HEK293 (cell line): ENCODE data around the gene SUPT3H.

Source experiments
- CTCF ChIA-PET: fragments of 350-600 bp; formaldehyde crosslinking; extraction: SDS; loops from one replicate; lab custom pipeline; 2021; ENCODE audit warnings: antibody characterized with exemption; lab: Yijun Ruan, JAX
- POLR2A ChIA-PET: fragments of 300-600 bp; formaldehyde crosslinking; extraction: SDS; loops from one replicate; lab custom pipeline; 2020; ENCODE audit warnings: antibody characterized with exemption, inconsistent platforms; lab: Yijun Ruan, JAX
- H3K27ac ChIP-seq: fragments of 200-500 bp; sonication (Bioruptor generic); 2 replicates; pipeline ENCODE4 v1.5.1; 2014; ENCODE audit warnings: low read depth, low read length, control low read depth, inconsistent platforms; ENCODE audit errors: extremely low read depth
- H3K36me3 ChIP-seq, 2 experiments: fragments of 200-500 bp in 1 of 2; sonication (Bioruptor generic) in 1 of 2; 1 replicate in 1 of 2; 2 replicates in 1 of 2; pipeline ENCODE4 v1.5.1; 2014 to 2017; ENCODE audit warnings: inconsistent platforms in 2 of 2, low read length in 2 of 2; ENCODE audit not compliant: control insufficient read depth in 2 of 2, insufficient read depth in 1 of 2
- H3K4me1 ChIP-seq: fragments of 200-500 bp; sonication (Bioruptor generic); 2 replicates; pipeline ENCODE4 v1.5.1; 2014; ENCODE audit warnings: mild to moderate bottlenecking, low read length, inconsistent platforms; ENCODE audit not compliant: control insufficient read depth, insufficient read depth
- H3K4me3 ChIP-seq: 2 replicates; pipeline ENCODE4 v1.5.1; 2011; ENCODE audit warnings: low read depth, mild to moderate bottlenecking, control low read depth, low read length, moderate library complexity
- H3K9me3 ChIP-seq: fragments of 200-500 bp; sonication (Bioruptor generic); 2 replicates; pipeline ENCODE4 v1.5.1; 2014; ENCODE audit warnings: low read depth, low read length, inconsistent platforms; ENCODE audit not compliant: control insufficient read depth, insufficient read depth
- EGR2 ChIP-seq: fragments of 450-650 bp; formaldehyde crosslinking; IDR thresholded peaks from 2 replicates; pipeline ENCODE4 v1.5.1; 2016; ENCODE audit warnings: low read depth, missing biosample characterization, missing genetic modification characterization
- GLI2 ChIP-seq: fragments of 450-650 bp; formaldehyde crosslinking; IDR thresholded peaks from 2 replicates; pipeline ENCODE4; 2017; ENCODE audit warnings: missing biosample characterization, missing genetic modification characterization, low read depth, borderline replicate concordance
- GLIS2 ChIP-seq: fragments of 450-650 bp; formaldehyde crosslinking; IDR thresholded peaks from 2 replicates; pipeline ENCODE4 v1.5.1; 2016; ENCODE audit warnings: missing biosample characterization, missing genetic modification characterization
- OSR2 ChIP-seq: fragments of 450-650 bp; formaldehyde crosslinking; IDR thresholded peaks from 2 replicates; pipeline ENCODE4 v1.5.1; 2016; ENCODE audit warnings: missing biosample characterization, missing genetic modification characterization
- SCRT2 ChIP-seq: fragments of 450-650 bp; formaldehyde crosslinking; IDR thresholded peaks from 2 replicates; pipeline ENCODE4 v1.5.1; 2016; ENCODE audit warnings: missing biosample characterization, missing genetic modification characterization
- ZBTB21 ChIP-seq: fragments of 450-650 bp; formaldehyde crosslinking; IDR thresholded peaks from 2 replicates; pipeline ENCODE4 v1.5.1; 2017; ENCODE audit warnings: missing biosample characterization, missing genetic modification characterization
- ZBTB44 ChIP-seq: fragments of 450-650 bp; IDR thresholded peaks from 2 replicates; pipeline ENCODE4 v1.5.1; 2018; ENCODE audit warnings: missing biosample characterization, mild to moderate bottlenecking, missing genetic modification characterization
- ZBTB48 ChIP-seq: fragments of 450-650 bp; formaldehyde crosslinking; IDR thresholded peaks from 2 replicates; pipeline ENCODE4 v1.5.1; 2016; ENCODE audit warnings: missing biosample characterization, missing genetic modification characterization
- ZFP37 ChIP-seq: fragments of 450-650 bp; formaldehyde crosslinking; IDR thresholded peaks from 2 replicates; pipeline ENCODE4 v1.5.1; 2016; ENCODE audit warnings: missing biosample characterization, missing genetic modification characterization
- ZNF132 ChIP-seq: fragments of 450-650 bp; formaldehyde crosslinking; IDR thresholded peaks from 2 replicates; pipeline ENCODE4 v1.5.1; 2017; ENCODE audit warnings: missing biosample characterization, missing genetic modification characterization, borderline replicate concordance
- ZNF155 ChIP-seq: fragments of 450-650 bp; formaldehyde crosslinking; IDR thresholded peaks from 2 replicates; pipeline ENCODE4 v1.5.1; 2016; ENCODE audit warnings: missing biosample characterization, missing genetic modification characterization
- ZNF16 ChIP-seq: fragments of 450-650 bp; formaldehyde crosslinking; IDR thresholded peaks from 2 replicates; pipeline ENCODE4 v1.5.1; 2016; ENCODE audit warnings: low read depth, missing biosample characterization, missing genetic modification characterization
- ZNF169 ChIP-seq: fragments of 450-650 bp; formaldehyde crosslinking; IDR thresholded peaks from 2 replicates; pipeline ENCODE4 v1.5.1; 2016; ENCODE audit warnings: missing biosample characterization, missing genetic modification characterization
- ZNF174 ChIP-seq: fragments of 450-650 bp; formaldehyde crosslinking; IDR thresholded peaks from 2 replicates; pipeline ENCODE4 v1.5.0; 2017; ENCODE audit warnings: missing biosample characterization, mild to moderate bottlenecking, missing genetic modification characterization
- ZNF211 ChIP-seq: fragments of 450-650 bp; formaldehyde crosslinking; IDR thresholded peaks from 2 replicates; pipeline ENCODE4 v1.5.1; 2016; ENCODE audit warnings: low read depth, missing biosample characterization, missing genetic modification characterization
- ZNF214 ChIP-seq: fragments of 450-650 bp; formaldehyde crosslinking; IDR thresholded peaks from 2 replicates; pipeline ENCODE4 v1.5.1; 2017; ENCODE audit warnings: missing biosample characterization, mild to moderate bottlenecking, missing genetic modification characterization, borderline replicate concordance
- ZNF404 ChIP-seq: fragments of 450-650 bp; formaldehyde crosslinking; IDR thresholded peaks from 2 replicates; pipeline ENCODE4 v1.5.1; 2017; ENCODE audit warnings: missing biosample characterization, missing genetic modification characterization
- ZNF416 ChIP-seq: fragments of 450-650 bp; formaldehyde crosslinking; IDR thresholded peaks from 2 replicates; pipeline ENCODE4 v1.5.1; 2016; ENCODE audit warnings: missing biosample characterization, missing genetic modification characterization
- ZNF423 ChIP-seq: fragments of 450-650 bp; formaldehyde crosslinking; IDR thresholded peaks from 2 replicates; pipeline ENCODE4 v1.5.1; 2016; ENCODE audit warnings: missing biosample characterization, missing genetic modification characterization
- ZNF513 ChIP-seq: fragments of 450-650 bp; IDR thresholded peaks from 2 replicates; pipeline ENCODE4 v1.5.1; 2018; ENCODE audit warnings: missing biosample characterization, missing genetic modification characterization
- ZNF624 ChIP-seq: fragments of 450-650 bp; formaldehyde crosslinking; IDR thresholded peaks from 2 replicates; pipeline ENCODE4 v1.5.1; 2017; ENCODE audit warnings: missing biosample characterization, missing genetic modification characterization
- ZNF629 ChIP-seq: fragments of 450-650 bp; formaldehyde crosslinking; IDR thresholded peaks from 2 replicates; pipeline ENCODE4 v1.5.1; 2017; ENCODE audit warnings: missing biosample characterization, missing genetic modification characterization
- ZNF639 ChIP-seq: fragments of 450-650 bp; formaldehyde crosslinking; IDR thresholded peaks from 2 replicates; pipeline ENCODE4 v1.5.1; 2016; ENCODE audit warnings: missing biosample characterization, missing genetic modification characterization
- ZNF654 ChIP-seq: fragments of 450-650 bp; formaldehyde crosslinking; IDR thresholded peaks from 2 replicates; pipeline ENCODE4 v1.5.1; 2016; ENCODE audit warnings: low read depth, missing biosample characterization, missing genetic modification characterization
- ZNF664 ChIP-seq: fragments of 450-650 bp; formaldehyde crosslinking; IDR thresholded peaks from 2 replicates; pipeline ENCODE4 v1.5.1; 2016; ENCODE audit warnings: missing biosample characterization, missing genetic modification characterization
- ZNF785 ChIP-seq: fragments of 450-650 bp; formaldehyde crosslinking; IDR thresholded peaks from 2 replicates; pipeline ENCODE4 v1.5.1; 2016; ENCODE audit warnings: missing biosample characterization, missing genetic modification characterization
- ZSCAN23 ChIP-seq: fragments of 450-650 bp; formaldehyde crosslinking; IDR thresholded peaks from 2 replicates; pipeline ENCODE4 v1.5.1; 2016; ENCODE audit warnings: missing biosample characterization, missing genetic modification characterization

Gene SUPT3H

GRCh38 chr6:45229416-45229815 is 148.3 kb downstream of the SUPT3H start (continued):
- no peak for TF ChIP-seq ZNF169 (tag by site-specific recombination)

GRCh38 chr6:45226081-45226480 is 151.7 kb downstream of the SUPT3H start:
- Histone ChIP-seq H3K4me1 (no peaks in the 10 kb centered on the region), H3K27ac (no peak overlapping the region), H3K4me3 (no peak overlapping the region), H3K36me3 (no peaks in the 10 kb centered on the region; a peak in 1 of 3 replicates), H3K9me3 (no peaks in the 10 kb centered on the region)
- TF ChIP-seq ZNF132 (tag by site-specific recombination) (no peak), ZNF16 (tag by site-specific recombination) (no peak), GLIS2 (no peak), ZNF785 (tag by site-specific recombination) (no peak), ZBTB48 (tag by site-specific recombination) (no peak), ZNF416 (tag by site-specific recombination) (no peak), OSR2 (tag by site-specific recombination) (no peak), ZNF639 (no peak), ZNF654 (tag by site-specific recombination) (no peak), ZSCAN23 (no peak), ZFP37 (tag by site-specific recombination) (no peak), ZNF513 (no peak), ZBTB21 (tag by site-specific recombination) (no peak), ZNF174 (tag by site-specific recombination) (no peak), ZNF404 (tag by site-specific recombination) (no peak), ZNF624 (tag by site-specific recombination) (no peak), ZNF214 (tag by site-specific recombination) (no peak), ZNF155 (tag by site-specific recombination) (no peak), ZNF211 (tag by site-specific recombination) (no peak), GLI2 (tag by site-specific recombination) (no peak)
- POLR2A ChIA-PET: no interaction called here
- CTCF ChIA-PET: interaction anchor here (0.7 to 2.0 kb wide), 2 partner anchors 14 to 488 kb away, joined by 3 to 4 read pairs; no protein-coding TSS in a partner anchor

GRCh38 chr6:45222380-45222779 is 155.4 kb downstream of the SUPT3H start:
- Histone ChIP-seq H3K4me1 (no peaks in the 10 kb centered on the region), H3K27ac (no peak overlapping the region), H3K9me3 (no peaks in the 10 kb centered on the region), H3K36me3 (no peaks in the 10 kb centered on the region; a peak in 1 of 3 replicates), H3K4me3 (no peak overlapping the region)
- POLR2A ChIA-PET: no interaction called here
- CTCF ChIA-PET: no interaction called here
- TF ChIP-seq ZNF664 (tag by site-specific recombination) (no peak), EGR2 (tag by site-specific recombination) (no peak), ZNF629 (tag by site-specific recombination) (no peak), SCRT2 (tag by site-specific recombination) (no peak), ZBTB44 (no peak), ZNF423 (tag by site-specific recombination) (no peak)
